DND-41 (cell line): ENCODE results near the gene SMAD6.

Source experiments
- ATAC-seq: fragments of 200-7000 bp; cut with Tn5 transposase; 3 replicates; pipeline ENCODE4 v1.9.1; 2021; ENCODE audit warnings: low read depth; ENCODE audit not compliant: insufficient read depth
- DNase-seq: peaks from one replicate; pipeline ENCODE4 v3.0.0-alpha.2; 2020
- H2AFZ ChIP-seq: 2 replicates; pipeline ENCODE4 v1.6.0; 2012; ENCODE audit warnings: low read depth, low read length
- H3K27ac ChIP-seq: 2 replicates; pipeline ENCODE4 v1.5.1; 2012; ENCODE audit warnings: low read length, inconsistent platforms
- H3K27me3 ChIP-seq: fragments of 200-600 bp; sonication (generic); 2 replicates; pipeline ENCODE4 v1.6.0; 2012; ENCODE audit warnings: low read length, mild to moderate bottlenecking, inconsistent platforms; ENCODE audit not compliant: insufficient read depth, poor library complexity
- H3K36me3 ChIP-seq: 2 replicates; pipeline ENCODE4 v1.5.1; 2012; ENCODE audit warnings: low read length, inconsistent platforms; ENCODE audit not compliant: insufficient read depth
- H3K4me1 ChIP-seq: 2 replicates; pipeline ENCODE4 v1.5.1; 2012; ENCODE audit warnings: mild to moderate bottlenecking, low read length; ENCODE audit not compliant: insufficient read depth
- H3K4me2 ChIP-seq: 2 replicates; pipeline ENCODE4 v1.6.0; 2012; ENCODE audit warnings: mild to moderate bottlenecking, moderate library complexity, low read length, inconsistent platforms; ENCODE audit not compliant: insufficient read depth
- H3K4me3 ChIP-seq, 2 experiments: fragments of 200-600 bp in 1 of 2; shearing (Covaris generic) in 1 of 2; 2 replicates each; pipeline ENCODE4 v1.5.1; 2012 to 2016; ENCODE audit warnings: inconsistent platforms in 2 of 2, low read length in 2 of 2, mild to moderate bottlenecking in 2 of 2, low read depth in 1 of 2, moderate library complexity in 1 of 2
- H3K79me2 ChIP-seq: 2 replicates; pipeline ENCODE4 v1.6.0; 2012; ENCODE audit warnings: low read length, inconsistent platforms; ENCODE audit not compliant: insufficient read depth
- H3K9ac ChIP-seq: 2 replicates; pipeline ENCODE4 v1.6.0; 2012; ENCODE audit warnings: low read depth, mild to moderate bottlenecking, inconsistent platforms, low read length, moderate library complexity
- H3K9me3 ChIP-seq: 2 replicates; pipeline ENCODE4 v1.5.1; 2012; ENCODE audit warnings: low read length, moderate library complexity, mild to moderate bottlenecking, inconsistent platforms; ENCODE audit not compliant: insufficient read depth, severe bottlenecking
- H4K20me1 ChIP-seq: 2 replicates; pipeline ENCODE4 v1.6.0; 2012; ENCODE audit warnings: low read length; ENCODE audit not compliant: insufficient read depth
- EZH2 ChIP-seq: IDR thresholded peaks from 3 replicates; pipeline ENCODE4 v1.6.1; 2012; ENCODE audit warnings: borderline replicate concordance, low read depth, mild to moderate bottlenecking, moderate library complexity, low read length, inconsistent platforms; ENCODE audit not compliant: severe bottlenecking
- TF ChIP-seq, protein P1 (sequence below): IDR thresholded peaks from 2 replicates; pipeline ENCODE4 v1.5.1; 2012; ENCODE audit warnings: borderline replicate concordance, low read length, moderate library complexity, mild to moderate bottlenecking; ENCODE audit not compliant: poor library complexity, severe bottlenecking; ENCODE audit errors: extremely low read depth

The SMAD6 gene

DNA sequence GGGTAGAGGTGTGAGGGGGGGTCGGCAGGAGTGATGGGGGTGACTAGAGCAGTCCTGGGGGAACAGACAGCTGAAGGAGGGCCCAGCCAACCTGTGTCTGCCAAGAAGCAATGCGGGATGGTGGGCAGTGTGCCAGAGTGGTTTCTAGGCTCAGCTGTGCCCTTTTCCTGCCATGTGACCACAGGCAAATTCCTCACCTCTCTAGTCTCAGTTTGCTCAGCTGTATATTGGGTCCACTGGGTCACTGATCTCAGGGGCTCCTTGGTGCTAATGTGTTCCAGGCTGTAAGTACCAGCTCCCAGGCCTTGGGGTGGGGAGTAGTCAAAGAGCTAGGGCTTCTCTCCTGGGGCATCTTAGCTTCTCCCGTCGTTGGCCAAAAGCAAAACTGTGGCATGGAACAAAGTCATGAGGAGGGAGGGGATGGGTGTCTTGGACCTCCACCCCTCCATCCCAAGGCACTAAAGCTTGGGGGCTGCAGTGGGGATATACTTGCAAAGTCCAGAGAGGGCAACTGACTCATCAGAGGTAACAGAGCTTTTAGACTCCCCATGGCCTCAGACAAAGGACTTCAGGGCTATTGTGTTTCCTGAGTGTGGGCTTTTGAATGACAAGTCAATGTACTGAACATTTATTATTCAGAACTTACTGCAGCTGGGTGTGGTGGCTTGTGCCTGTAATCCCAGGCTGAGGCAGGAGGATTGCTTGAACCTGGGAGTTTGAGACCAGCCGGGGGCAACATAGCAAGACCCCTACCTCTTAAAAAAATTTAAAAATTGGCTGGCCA, 20.9 kb downstream of the SMAD6 start:
- H3K27ac ChIP-seq: peak overlapping the region; percentile 96
- peaks cover 40% of the 10 kb centered on the region for H3K36me3 ChIP-seq
- H4K20me1 ChIP-seq: no peaks in the 10 kb centered on the region
- peaks cover 50% of the 10 kb centered on the region for H3K4me1 ChIP-seq
- H3K27me3 ChIP-seq: no peaks in the 10 kb centered on the region
- peaks cover 62% of the 10 kb centered on the region for H3K79me2 ChIP-seq
- ATAC-seq (no peak), DNase-seq (peak; percentile 50)
- H3K4me2 ChIP-seq: no peak overlapping the region
- no peak overlapping the region for H3K9ac ChIP-seq
- no peak overlapping the region for H3K4me3 ChIP-seq
- TF ChIP-seq EZH2: no peak
- TF ChIP-seq, protein P1, sequence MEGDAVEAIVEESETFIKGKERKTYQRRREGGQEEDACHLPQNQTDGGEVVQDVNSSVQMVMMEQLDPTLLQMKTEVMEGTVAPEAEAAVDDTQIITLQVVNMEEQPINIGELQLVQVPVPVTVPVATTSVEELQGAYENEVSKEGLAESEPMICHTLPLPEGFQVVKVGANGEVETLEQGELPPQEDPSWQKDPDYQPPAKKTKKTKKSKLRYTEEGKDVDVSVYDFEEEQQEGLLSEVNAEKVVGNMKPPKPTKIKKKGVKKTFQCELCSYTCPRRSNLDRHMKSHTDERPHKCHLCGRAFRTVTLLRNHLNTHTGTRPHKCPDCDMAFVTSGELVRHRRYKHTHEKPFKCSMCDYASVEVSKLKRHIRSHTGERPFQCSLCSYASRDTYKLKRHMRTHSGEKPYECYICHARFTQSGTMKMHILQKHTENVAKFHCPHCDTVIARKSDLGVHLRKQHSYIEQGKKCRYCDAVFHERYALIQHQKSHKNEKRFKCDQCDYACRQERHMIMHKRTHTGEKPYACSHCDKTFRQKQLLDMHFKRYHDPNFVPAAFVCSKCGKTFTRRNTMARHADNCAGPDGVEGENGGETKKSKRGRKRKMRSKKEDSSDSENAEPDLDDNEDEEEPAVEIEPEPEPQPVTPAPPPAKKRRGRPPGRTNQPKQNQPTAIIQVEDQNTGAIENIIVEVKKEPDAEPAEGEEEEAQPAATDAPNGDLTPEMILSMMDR: no peak
- H3K9me3 ChIP-seq: no peaks in the 10 kb centered on the region
- H2AFZ ChIP-seq: no peak overlapping the region

DNA sequence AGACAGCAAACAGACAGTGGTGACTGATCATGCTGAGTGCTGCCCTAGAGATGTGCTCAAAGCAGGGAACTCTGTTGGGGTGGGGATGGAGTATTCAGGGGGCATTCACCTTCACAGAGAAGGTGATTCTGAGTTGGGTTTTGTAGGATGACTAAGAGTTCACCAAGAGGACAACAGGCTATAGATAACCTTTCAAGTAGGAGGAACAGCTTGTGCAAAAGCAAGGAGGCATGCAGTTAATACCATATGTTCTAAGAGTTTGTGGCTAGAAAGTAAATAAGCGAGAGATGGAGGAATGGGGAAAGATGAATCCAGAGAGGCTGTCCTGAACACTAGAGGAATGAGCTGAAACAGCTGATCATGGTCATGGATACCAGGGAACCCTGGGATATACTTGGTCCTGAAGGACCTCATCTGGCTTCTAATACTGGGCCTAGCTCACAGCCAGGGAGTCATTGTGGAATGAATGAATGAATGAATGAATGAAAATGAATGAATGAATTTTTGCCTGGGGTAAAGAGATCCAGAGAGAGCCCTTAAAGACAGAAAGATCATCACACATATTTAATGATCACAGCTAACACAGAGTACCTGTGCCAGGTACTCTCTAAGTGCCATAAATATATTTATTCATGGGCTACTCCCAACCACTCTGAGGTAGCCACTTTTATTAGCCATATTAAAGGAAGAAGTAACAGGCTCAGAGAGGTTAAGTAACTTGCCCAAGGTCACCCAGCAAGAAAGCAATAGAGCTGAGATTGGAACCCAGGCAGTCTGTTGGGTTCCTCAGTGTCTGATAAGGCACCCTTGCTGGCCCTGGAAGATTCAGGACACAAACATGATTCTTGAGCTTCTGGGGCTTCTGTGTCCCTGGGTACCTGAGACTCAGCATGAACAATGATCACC, 22.0 kb downstream of the SMAD6 start:
- Histone ChIP-seq H3K9ac (no peak overlapping the region), H4K20me1 (no peaks in the 10 kb centered on the region), H3K27ac (no peak overlapping the region), H3K9me3 (no peaks in the 10 kb centered on the region), H3K4me1 (peaks cover 40% of the 10 kb centered on the region), H3K4me3 (no peak overlapping the region), H3K27me3 (no peaks in the 10 kb centered on the region), H2AFZ (no peak overlapping the region), H3K36me3 (peaks cover 29% of the 10 kb centered on the region), H3K4me2 (no peak overlapping the region), H3K79me2 (peaks cover 55% of the 10 kb centered on the region)
- no peak for TF ChIP-seq EZH2
- TF ChIP-seq, protein P1: no peak
- ATAC-seq: no peak
- no peak for DNase-seq

DNA sequence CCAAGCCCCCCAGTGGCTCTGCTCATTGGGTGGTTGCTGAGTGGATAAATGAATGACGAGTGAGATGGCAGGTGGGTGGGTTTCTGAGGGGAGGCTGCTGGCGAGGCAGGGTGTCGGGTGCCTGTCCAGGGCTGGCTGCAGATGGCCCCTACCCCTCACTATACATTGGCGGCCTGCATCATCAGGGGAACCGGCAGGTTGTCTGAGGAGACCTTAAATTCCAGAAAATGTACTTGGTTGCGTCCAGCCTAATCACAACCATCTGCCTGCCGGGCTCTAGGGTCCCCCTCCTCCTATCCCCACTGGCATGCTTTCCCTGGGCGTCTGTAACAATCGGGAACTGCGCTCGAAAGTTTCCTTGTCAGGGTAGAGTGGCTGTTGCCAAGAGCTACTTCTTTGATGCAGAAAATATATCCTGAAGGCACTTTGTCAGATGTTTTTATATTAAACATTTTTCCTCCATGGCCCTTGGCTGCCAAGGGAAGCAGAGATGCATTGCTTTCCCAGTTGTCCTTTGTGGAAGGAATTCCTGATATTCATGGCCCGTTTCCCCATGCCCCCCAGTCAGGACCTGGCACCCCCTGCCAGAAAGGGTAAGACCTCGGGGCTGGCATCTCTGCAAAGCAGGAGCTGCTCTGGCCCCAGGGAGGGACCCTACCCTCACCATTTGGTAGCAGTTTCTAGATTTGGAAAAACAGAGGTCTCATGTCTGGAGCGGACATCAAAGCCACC, 22.9 kb downstream of the SMAD6 start:
- no peak for TF ChIP-seq EZH2
- TF ChIP-seq, protein P1: no peak
- H3K27ac ChIP-seq: peak overlapping the region; percentile 33; the same call in 1 of the 2 replicates
- no peaks in the 10 kb centered on the region for H3K9me3 ChIP-seq
- no peak overlapping the region for H3K9ac ChIP-seq
- H3K4me2 ChIP-seq: no peak overlapping the region
- no peak overlapping the region for H2AFZ ChIP-seq
- ATAC-seq (no peak), DNase-seq (no peak)
- H3K79me2 ChIP-seq: peaks cover 60% of the 10 kb centered on the region
- H3K27me3 ChIP-seq: no peaks in the 10 kb centered on the region
- peaks cover 32% of the 10 kb centered on the region for H3K4me1 ChIP-seq
- no peak overlapping the region for H3K4me3 ChIP-seq
- peaks cover 32% of the 10 kb centered on the region for H3K36me3 ChIP-seq
- no peaks in the 10 kb centered on the region; the same call in 1 of the 2 replicates for H4K20me1 ChIP-seq
